Natural killer cell (primary cell): ENCODE data around the gene IRAG1. TPM values are rescaled to one million over a fixed set of nuclear protein-coding genes. Genes with fewer than 3 reads are reported as not detected.

Source experiments
- ATAC-seq, 3 donors: fragments of 150-1000 bp in 2 of 3; fragments of 200-7000 bp in 1 of 3; cut with Tn5 transposase; 1 replicate in 1 of 3; 2 replicates in 2 of 3; pipeline ENCODE4 v1.10.0; 2021; ENCODE audit warnings: mild to moderate bottlenecking in 2 of 3, moderate library complexity in 2 of 3
- DNase-seq, 2 donors: peaks; one replicate each; pipeline versions ENCODE4 v3.0.0 to v3.0.0-alpha.2; 2013 to 2021; ENCODE audit warnings: mixed read lengths in 1 of 2
- H3K27ac ChIP-seq: one replicate; pipeline ENCODE4 v1.5.1; 2013; ENCODE audit warnings: mild to moderate bottlenecking, low read length
- H3K27me3 ChIP-seq: one replicate; pipeline ENCODE4 v1.6.1; 2013; ENCODE audit warnings: low read length; ENCODE audit not compliant: control insufficient read depth, insufficient read depth
- H3K36me3 ChIP-seq: one replicate; pipeline ENCODE4 v1.6.1; 2013; ENCODE audit warnings: low read length; ENCODE audit not compliant: control insufficient read depth, insufficient read depth
- H3K4me1 ChIP-seq: one replicate; pipeline ENCODE4 v1.6.1; 2013; ENCODE audit warnings: low read length; ENCODE audit not compliant: control insufficient read depth, insufficient read depth
- H3K4me3 ChIP-seq: one replicate; pipeline ENCODE4 v1.5.1; 2013; ENCODE audit warnings: low read length
- H3K9me3 ChIP-seq: one replicate; pipeline ENCODE4 v1.6.1; 2013; ENCODE audit warnings: low read length; ENCODE audit not compliant: control insufficient read depth, insufficient read depth
- H3K27ac Mint-ChIP-seq, 2 donors: one replicate each; pipeline ENCODE4 v1.8.0; 2022; ENCODE audit warnings: mild to moderate bottlenecking in 2 of 2, mixed read lengths in 2 of 2, moderate library complexity in 1 of 2
- H3K27me3 Mint-ChIP-seq, 2 donors: one replicate each; pipeline ENCODE4 v1.8.0; 2022; ENCODE audit warnings: low read depth in 2 of 2, mixed read lengths in 2 of 2
- H3K36me3 Mint-ChIP-seq: one replicate; pipeline ENCODE4 v1.8.0; 2022; ENCODE audit warnings: mixed read lengths
- H3K4me1 Mint-ChIP-seq, 2 donors: one replicate each; pipeline ENCODE4 v1.8.0; 2022; ENCODE audit warnings: mixed read lengths in 2 of 2
- H3K4me3 Mint-ChIP-seq: one replicate; pipeline ENCODE4 v1.8.0; 2022; ENCODE audit warnings: mild to moderate bottlenecking, moderate library complexity, mixed read lengths
- H3K9me3 Mint-ChIP-seq, 2 donors: one replicate each; pipeline ENCODE4 v1.8.0; 2022; ENCODE audit warnings: mixed read lengths in 2 of 2
- WGBS: methylation state at CpG from one replicate; pipeline ENCODE4 v1.1.7; 2013; ENCODE audit warnings: missing lambda C conversion rate; ENCODE audit not compliant: insufficient coverage; 5-methylcytosine and 5-hydroxymethylcytosine counted together
- intact Hi-C: fragments of 100-400 bp; cut with micrococcal nuclease; formaldehyde crosslinking; loops from one replicate; pipeline ENCODE4 v1.14.2; 2022
- total RNA-seq, 4 donors: library from RNA; stranded (reverse); fragments of 120-200 nt in 1 of 4; gene quantifications; one replicate each; pipeline versions ENCODE4 v1.2.3 to v1.2.4, GENCODE V29; 2013 to 2022
- TF ChIP-seq, protein P1 (sequence below): fragments of 200-600 bp; IDR thresholded peaks from one replicate; pipeline ENCODE4 v1.8.0; 2022; ENCODE audit warnings: antibody characterized with exemption

The IRAG1 gene
- total RNA-seq, 3 donors from 2014 or later (not counting 1 experiment from before 2014, with no cell fraction given), result 0.50 to 0.54 TPM; not detected in 1

DNA sequence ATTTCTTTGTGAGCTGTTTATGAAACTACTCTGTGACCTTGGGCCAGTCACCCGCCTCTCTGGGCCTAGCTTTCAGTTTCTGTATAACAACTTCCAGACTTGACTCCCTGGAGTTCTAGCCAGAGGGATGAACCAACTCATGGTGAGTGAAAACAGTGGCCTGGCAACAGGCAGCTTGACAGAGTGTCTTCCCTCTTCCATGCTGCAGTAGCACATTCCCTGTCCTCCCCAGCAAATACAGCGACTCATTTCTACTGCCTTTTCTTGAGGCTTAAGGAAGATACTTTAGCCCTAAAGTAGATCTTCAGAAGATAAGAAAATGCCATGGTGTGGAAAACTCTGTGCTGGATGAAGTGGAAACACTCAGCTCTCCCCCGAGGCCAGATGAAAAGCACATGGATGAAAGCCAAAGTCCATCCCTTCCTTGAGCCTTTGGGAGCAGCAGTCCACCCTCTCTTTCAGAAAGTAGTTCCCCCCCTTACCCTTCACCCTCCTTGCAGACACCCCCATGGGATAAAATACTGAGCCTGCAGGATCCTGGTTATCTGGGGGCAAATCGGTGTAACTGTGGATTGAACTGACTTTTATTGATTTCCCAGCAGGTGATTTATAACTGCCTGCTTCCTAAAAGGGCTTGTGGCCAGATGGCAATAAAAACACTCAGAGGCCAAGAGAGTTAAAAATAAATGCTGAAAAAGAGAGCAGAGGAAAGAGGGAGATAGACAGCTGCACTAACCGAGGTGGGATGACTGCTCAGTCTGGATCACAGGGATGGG is 24.1 kb downstream of the IRAG1 start:
- Mint-ChIP-seq H3K4me1 (no peaks in the 10 kb centered on the region), H3K4me3 (no peak overlapping the region), H3K27me3 (peaks cover 19 to 28% of the 10 kb centered on the region in 2 donors), H3K27ac (no peak overlapping the region), H3K9me3 (no peaks in the 10 kb centered on the region), H3K36me3 (no peaks in the 10 kb centered on the region)
- 55% methylated on average over 5 of the region's 5 CpGs for WGBS
- DNase-seq (no peak), ATAC-seq (no peak)
- intact Hi-C loops, result no loop called here
- H3K27me3 ChIP-seq, result peaks cover 2% of the 10 kb centered on the region
- no peaks in the 10 kb centered on the region for H3K9me3 ChIP-seq
- H3K27ac ChIP-seq, result no peak overlapping the region
- no peaks in the 10 kb centered on the region for H3K36me3 ChIP-seq
- H3K4me3 ChIP-seq, result no peak overlapping the region
- H3K4me1 ChIP-seq, result peaks cover 3% of the 10 kb centered on the region
- TF ChIP-seq, protein P1, sequence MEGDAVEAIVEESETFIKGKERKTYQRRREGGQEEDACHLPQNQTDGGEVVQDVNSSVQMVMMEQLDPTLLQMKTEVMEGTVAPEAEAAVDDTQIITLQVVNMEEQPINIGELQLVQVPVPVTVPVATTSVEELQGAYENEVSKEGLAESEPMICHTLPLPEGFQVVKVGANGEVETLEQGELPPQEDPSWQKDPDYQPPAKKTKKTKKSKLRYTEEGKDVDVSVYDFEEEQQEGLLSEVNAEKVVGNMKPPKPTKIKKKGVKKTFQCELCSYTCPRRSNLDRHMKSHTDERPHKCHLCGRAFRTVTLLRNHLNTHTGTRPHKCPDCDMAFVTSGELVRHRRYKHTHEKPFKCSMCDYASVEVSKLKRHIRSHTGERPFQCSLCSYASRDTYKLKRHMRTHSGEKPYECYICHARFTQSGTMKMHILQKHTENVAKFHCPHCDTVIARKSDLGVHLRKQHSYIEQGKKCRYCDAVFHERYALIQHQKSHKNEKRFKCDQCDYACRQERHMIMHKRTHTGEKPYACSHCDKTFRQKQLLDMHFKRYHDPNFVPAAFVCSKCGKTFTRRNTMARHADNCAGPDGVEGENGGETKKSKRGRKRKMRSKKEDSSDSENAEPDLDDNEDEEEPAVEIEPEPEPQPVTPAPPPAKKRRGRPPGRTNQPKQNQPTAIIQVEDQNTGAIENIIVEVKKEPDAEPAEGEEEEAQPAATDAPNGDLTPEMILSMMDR, result no peak

DNA sequence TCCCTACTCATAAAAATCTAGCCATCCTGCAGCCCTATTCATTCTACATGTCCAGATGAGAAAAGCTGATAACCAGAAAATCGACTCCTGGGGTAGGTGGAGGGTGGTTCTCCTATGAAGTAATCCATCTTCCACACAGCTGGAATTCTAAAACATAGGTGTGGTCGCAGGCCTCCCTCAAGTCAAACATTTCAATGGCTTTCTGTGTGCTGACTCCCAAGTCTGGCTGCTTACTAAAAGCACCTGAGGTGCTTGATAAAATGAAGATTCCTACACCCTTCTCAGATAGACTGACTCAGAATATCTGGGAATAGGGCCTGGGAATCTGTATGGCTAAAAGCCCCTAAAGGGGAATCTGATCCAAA is 26.1 kb downstream of the IRAG1 start:
- Mint-ChIP-seq H3K27me3 (peaks cover 3 to 12% of the 10 kb centered on the region in 2 donors), H3K36me3 (no peaks in the 10 kb centered on the region), H3K4me3 (no peak overlapping the region), H3K4me1 (no peaks in the 10 kb centered on the region), H3K9me3 (no peaks in the 10 kb centered on the region), H3K27ac (no peak overlapping the region)
- Histone ChIP-seq H3K4me1 (no peaks in the 10 kb centered on the region), H3K4me3 (no peak overlapping the region), H3K36me3 (no peaks in the 10 kb centered on the region), H3K27me3 (no peaks in the 10 kb centered on the region), H3K27ac (no peak overlapping the region), H3K9me3 (no peaks in the 10 kb centered on the region)
- TF ChIP-seq, protein P1, result no peak
- no peak for ATAC-seq
- DNase-seq, result no peak
- 90% methylated on average over 1 of the region's 2 CpGs for WGBS
- intact Hi-C loops, result no loop called here

DNA sequence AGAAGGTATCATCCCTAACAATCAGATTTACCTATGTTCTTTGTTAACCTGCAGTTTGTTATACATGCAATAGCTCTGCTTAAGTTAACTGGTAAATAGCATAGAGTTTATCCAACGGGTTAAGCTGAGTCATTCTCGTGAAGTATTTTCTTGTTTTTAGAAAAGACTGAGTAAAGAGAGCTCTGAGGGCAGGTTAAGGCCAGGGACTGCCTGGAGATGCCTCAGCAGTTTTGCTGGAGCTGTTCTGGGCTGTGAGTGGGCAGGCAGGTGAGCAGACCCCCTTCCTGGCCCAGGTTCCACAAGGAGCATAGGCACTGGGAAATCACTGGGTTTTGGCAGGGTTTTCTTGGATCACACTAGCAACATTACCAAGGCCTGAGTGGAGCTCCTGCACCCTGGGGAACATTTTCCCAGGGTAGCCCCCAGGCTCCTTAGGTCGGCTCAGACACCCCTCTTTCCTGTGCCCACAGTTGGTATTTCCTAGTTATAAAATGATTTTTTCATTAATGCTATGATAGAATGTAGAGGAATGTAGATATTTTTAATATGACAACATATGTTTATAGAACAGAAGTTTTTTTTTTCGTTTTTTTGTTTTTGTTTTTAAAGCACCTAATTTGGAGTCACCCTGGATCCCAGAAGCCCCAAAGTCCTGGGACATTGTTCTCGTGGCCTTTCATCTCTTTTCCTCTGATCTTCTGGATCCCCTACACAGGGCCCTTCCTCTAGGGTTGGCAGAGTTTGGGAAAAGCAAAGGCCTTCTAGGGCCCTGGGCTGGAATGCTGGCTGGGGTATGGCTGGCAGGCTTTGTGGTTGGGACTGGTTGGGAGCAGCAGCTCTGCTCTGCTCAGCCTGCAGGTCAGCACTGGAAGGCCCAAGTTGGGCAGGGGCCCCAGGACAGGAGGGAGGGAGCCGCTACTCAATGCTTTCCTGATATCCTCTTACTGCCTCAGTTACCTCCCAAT is 26.7 kb downstream of the IRAG1 start:
- H3K4me3 Mint-ChIP-seq, result no peak overlapping the region
- no peak overlapping the region for H3K27ac Mint-ChIP-seq
- no peaks in the 10 kb centered on the region for H3K36me3 Mint-ChIP-seq
- intact Hi-C loops, result no loop called here
- no peaks in the 10 kb centered on the region for H3K9me3 Mint-ChIP-seq
- no peaks in the 10 kb centered on the region for H3K4me1 ChIP-seq
- TF ChIP-seq, protein P1, result no peak
- no peak for DNase-seq
- no peaks in the 10 kb centered on the region for H3K36me3 ChIP-seq
- peaks cover 2 to 6% of the 10 kb centered on the region in 2 donors for H3K27me3 Mint-ChIP-seq
- no peak overlapping the region for H3K4me3 ChIP-seq
- ATAC-seq, result no peak
- no peaks in the 10 kb centered on the region for H3K27me3 ChIP-seq
- no peak overlapping the region for H3K27ac ChIP-seq
- no peaks in the 10 kb centered on the region for H3K9me3 ChIP-seq
- 71% methylated on average over 4 of the region's 6 CpGs for WGBS
- H3K4me1 Mint-ChIP-seq, result no peaks in the 10 kb centered on the region
